Fibroblast of skin of right biceps (primary cell): ENCODE data around the gene OR56B1.

Experiments used
- DNase-seq: peaks from one replicate; pipeline ENCODE4 v3.0.0-alpha.2; 2013

The OR56B1 gene

DNA sequence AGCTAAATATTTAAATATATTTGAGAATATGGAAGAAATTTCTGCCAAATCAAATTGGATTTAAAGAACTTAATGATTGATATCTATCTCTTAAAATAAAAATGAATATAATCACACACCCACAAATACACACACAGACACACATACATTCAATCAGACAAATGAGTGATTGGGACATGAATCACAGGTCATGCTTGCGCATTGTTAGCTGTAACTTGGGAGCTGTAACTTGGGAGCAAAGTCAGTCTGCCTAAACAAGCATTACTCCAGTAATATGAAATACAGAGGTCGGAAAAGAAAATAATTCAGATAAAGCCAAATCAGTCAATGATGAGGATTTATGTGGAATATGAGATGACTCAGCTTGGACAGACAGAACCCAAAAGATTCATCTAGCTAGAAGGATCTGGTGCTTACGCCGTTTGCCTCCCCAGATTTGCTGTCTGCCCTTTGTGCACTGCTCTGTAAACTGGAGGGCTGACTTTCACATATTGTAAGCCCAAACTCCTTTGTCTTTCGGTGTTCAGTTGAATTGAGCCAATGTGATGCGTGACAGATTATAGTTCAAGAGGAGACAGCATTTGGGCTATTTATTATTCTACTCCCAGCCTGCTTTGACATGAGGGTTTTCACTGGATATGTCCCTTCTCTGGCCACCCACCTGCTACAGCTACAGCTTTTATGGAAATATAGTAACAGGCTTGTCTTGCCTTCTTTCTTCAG lies 1.6 kb downstream of the OR56B1 start:
- peak; percentile 2 for DNase-seq

GRCh38 chr11:5738431-5738830 lies 2.2 kb downstream of the OR56B1 start:
- DNase-seq: no peak

DNA sequence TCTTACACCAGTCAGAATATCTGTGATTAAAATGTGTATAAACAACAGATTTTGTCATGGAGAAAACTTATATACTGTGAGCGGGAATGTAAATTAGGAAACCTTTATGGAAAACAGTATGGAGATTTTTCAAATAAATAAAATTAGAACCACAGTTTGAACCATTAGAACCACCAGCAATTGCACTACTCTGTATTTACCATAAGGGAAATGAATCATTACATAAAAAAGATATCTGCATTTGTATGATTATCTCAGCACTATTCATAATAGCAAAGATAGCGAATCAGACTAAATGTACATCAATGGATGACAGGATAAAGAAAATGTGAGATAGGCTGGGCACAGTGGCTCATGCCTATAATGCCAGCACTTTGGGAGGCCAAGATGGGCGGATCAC lies 10.4 kb downstream of the OR56B1 start:
- no peak for DNase-seq

DNA sequence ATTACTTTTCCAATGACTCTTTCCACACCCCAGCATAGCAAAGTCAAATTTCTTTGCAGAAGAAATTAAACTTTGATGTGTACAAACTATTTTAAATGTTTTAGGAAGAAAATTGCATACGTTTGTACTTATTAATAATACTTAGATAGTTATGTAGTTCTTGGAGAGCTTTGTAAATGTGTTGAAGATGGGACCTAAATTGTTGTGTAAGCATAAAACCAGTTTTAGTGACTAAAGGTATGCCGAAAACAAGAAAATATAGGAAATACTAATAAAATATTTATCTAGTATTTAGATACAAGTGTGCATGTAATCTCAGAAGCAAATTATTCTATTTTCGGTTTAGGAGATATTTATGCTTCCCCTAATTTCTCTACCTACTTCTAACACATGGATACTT lies 13.6 kb downstream of the OR56B1 start:
- DNase-seq: no peak

- DNase-seq: no peak
Observed at GRCh38 chr11:5753943-5754342, 17.7 kb downstream of the OR56B1 start, which contains the start of gene OR52N4. Gene OR52N4, plus strand, starts transcription at chr11:5754243. Its CDS starts 498 bp downstream, at chr11:5754741.

- no peak for DNase-seq
Observed at GRCh38 chr11:5767056-5767455, 30.8 kb downstream of the OR56B1 start.

DNA sequence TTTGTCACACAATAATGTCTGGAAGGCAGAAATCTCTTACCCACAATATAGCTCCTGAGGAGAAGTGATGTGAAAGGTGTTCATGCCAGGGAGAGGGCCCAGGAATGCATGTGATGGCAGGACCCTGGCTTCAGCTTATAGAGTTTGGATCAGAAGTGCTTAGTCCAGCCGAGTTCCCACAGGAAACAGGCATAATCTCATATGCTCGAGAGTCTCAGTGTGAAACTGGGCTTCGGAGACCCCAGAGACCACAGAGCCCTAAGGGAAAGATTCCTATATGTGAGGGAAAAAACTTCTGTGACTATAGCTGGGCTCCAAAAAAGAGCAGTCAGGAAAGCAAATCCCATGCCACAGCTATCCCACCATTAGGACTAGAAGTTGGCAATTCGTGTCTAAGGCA lies 47.0 kb downstream of the OR56B1 start, which contains the start of gene OR52N5:
TSS of gene OR52N5 (minus strand) at position 101 of the 400 bp plus-strand sequence. CDS start 4,721 bp downstream, outside the sequence.
- no peak for DNase-seq
